Ramos (cell line): ENCODE data around the gene CREB5.

ENCODE experiments used
- in situ Hi-C: fragments of 300-500 bp; cut with MboI; formaldehyde crosslinking; loops from one replicate; pipeline ENCODE4 v1.14.3; 2022; ENCODE audit warnings: low sequenced_read_pairs; ENCODE audit not compliant: unreplicated experiment

The CREB5 gene

GRCh38 chr7:28750981-28751380 lies 338.7 kb downstream of the CREB5 start:
- in situ Hi-C loops = no loop called here

- in situ Hi-C loops = no loop called here
These were observed 341.3 kb downstream of the CREB5 start for GRCh38 chr7:28753613-28754012.

DNA sequence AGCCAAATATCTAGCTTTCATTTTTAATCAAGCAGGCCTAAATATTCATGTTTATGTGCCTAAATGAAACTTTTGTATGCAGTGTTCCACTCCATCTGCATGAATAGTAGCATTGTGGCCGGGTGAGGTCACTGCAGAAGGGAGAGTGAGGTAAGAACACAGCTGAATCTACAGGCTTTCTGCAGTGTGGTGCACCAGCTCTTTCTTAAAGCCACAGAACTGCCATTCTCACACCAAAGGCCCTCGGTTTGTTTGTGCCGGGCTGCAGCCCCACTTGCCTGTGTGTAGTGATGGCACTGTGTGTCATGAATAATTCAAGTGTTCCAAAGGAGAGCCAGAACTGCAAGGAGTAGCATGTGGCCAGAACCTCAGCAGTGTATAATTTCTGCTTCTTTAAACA lies 341.7 kb downstream of the CREB5 start:
- in situ Hi-C loops = no loop called here

GRCh38 chr7:28754447-28754846 lies 342.1 kb downstream of the CREB5 start:
- in situ Hi-C loops = no loop called here

GRCh38 chr7:28755255-28755654 lies 342.9 kb downstream of the CREB5 start:
- in situ Hi-C loops = no loop called here

DNA sequence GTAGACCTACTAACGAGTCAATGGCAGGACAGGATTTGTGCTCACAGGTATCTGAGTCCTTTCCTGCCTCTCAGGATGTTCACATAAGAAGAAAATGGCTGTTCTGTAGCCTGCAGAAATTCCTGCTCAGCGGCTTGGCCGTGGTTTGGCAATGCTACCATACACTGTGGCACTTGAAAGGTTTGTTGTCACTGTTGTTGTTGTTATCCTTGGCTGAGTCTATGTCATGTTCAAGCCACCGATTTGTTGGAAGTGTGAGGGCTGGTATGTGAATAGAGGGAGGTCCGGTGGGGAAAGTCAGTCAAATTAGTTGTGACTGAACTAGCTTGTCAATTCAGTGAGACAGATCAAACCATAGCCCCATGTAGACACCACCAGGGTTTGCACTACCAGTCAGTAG lies 345.9 kb downstream of the CREB5 start:
- in situ Hi-C loops = no loop called here

- in situ Hi-C loops = no loop called here
These were observed 347.2 kb downstream of the CREB5 start for GRCh38 chr7:28759475-28759971.

- in situ Hi-C loops = no loop called here
These were observed 349.2 kb downstream of the CREB5 start for GRCh38 chr7:28761505-28761904.

DNA sequence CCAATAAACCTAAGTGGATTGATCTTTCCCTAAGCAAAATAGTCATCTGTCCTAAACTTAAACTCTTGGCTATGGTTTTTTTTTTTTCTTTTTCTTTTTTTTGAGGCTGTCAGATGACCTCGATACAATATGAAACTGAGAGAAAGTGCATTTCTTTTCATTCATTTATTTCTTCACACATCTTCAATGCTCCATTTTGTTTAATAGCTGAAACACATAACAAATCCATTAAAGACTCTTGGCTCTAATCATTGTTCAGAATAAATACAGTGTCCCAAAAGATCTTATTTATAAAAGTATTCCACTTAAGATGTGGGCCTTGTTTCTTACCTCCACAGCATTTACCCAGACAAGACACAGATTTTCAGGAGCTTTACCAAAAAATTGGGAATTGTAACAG lies 350.3 kb downstream of the CREB5 start:
- in situ Hi-C loops = no loop called here

- in situ Hi-C loops = no loop called here
These were observed 354.0 kb downstream of the CREB5 start for GRCh38 chr7:28766359-28766758.

DNA sequence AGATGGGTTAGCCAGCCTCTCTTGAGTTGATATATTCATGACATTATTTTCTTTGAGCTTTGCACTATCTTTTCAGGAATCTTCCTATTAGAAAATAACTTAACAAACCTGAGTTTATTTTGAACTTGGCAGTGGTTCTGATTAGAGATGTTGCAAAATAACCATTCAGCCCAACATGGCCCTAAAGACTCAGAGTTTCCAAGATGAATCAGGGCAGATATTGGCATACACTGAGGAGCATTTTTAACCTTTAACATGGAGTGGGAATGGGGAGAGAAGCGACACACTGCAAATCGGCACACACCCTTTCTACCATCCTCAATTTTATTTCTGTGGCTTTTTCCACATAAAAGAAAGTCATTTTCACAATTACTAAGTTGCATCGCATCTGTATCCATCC lies 355.0 kb downstream of the CREB5 start:
- in situ Hi-C loops = no loop called here

GRCh38 chr7:28768577-28769147 lies 356.3 kb downstream of the CREB5 start:
- in situ Hi-C loops = no loop called here

- in situ Hi-C loops = no loop called here
These were observed 359.7 kb downstream of the CREB5 start for GRCh38 chr7:28771906-28772622.

GRCh38 chr7:28773423-28774145 lies 361.3 kb downstream of the CREB5 start:
- in situ Hi-C loops = no loop called here

DNA sequence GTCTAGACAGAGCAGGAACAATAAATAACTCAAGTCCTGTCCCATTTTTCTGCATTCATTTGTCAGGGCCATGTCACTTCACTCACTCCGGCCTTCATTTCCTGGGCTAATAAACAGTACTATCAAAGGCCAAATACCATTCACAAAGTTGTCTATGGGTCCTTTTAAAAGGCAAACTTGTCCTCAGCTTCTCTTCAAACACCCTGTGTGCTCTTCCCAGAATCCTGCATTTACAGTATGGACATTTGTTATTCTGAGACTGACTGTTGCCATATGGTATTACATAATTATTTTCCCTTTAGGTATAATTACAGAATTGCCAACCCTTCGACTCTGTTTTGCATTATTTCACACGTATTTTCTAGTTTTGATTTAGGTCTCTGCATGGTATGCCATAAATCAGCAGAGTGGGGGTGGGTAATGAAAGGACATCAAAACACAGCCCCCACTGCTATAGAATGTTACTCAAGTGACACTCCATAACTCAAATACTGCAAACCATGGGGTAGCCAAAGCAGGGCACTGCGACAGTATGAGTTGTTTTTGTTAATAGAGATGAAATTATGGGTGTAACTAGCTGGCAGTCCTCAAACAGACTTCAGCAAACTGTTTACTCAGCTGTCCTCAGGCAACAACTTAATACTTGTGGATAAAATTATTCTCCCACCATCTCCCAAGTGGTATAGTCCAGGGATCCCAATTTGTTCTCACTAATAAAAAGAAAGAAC lies 362.1 kb downstream of the CREB5 start:
- in situ Hi-C loops = no loop called here

- in situ Hi-C loops = no loop called here
These were observed 364.3 kb downstream of the CREB5 start for GRCh38 chr7:28776463-28777157.

DNA sequence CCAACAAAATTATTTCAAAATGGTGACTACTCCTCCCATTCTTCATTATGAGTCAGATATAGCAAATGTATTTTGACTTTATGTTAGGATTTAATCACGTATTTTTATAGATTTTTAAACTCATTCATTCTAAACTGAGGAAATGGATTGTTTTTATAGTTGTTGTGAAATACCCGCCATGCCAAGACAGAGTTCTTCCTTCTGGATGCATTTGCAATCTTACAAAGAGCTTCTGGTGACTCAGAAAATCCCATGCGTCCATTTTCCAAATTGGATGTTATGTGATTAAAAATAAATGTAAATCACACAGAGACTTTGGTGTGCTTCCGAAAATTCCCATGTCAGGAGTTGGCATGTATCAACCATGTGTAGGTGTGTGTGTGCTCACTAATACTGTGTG lies 366.5 kb downstream of the CREB5 start:
- in situ Hi-C loops = no loop called here

DNA sequence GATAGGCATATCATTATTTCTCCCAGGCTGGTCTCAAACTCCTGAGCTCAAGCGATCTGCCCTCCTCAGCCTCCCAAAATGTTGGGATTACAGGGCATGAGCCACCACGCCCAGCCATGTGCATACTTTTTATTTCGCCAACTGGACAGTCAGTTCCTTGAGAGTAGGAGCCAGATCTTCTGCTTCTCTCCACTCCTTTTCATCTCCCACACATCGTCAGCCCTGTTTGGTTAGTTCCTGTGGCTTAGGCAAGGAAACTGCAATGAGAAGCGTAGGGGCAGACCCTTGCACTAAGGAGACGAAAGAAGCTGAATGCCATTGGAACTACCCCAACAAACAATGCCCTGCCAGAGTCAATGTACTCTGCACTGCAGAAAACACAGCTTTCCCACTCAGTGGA lies 367.6 kb downstream of the CREB5 start:
- in situ Hi-C loops = no loop called here

DNA sequence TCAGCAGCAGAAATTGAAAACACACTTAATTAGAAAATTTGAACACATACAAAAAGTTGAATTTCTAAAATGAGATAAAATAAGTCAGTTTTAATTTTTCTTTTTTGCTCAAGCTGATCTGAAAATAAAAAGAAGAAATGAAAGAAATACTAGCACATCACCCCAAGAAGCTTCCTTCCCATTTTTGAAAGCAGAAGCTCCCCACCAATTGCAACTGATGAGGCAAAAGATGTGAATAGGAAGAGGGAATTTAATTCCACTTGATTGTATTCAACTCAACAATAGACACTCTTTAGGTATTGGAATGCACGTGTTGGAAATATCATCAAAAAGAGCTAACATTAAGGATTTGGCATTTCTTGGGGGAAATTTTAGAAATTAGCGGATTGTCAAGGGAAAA lies 370.0 kb downstream of the CREB5 start:
- in situ Hi-C loops = no loop called here
